K562 (cell line): Measurements from ENCODE around the gene CALU. TPM values are rescaled to one million over a fixed set of nuclear protein-coding genes. Genes with fewer than 3 reads are reported as not detected.
A peak's percentile ranks its signal among the peaks of the same experiment; 100 is the strongest.

ENCODE experiments used
- DNMT1 ChIP-seq: fragments of 450-650 bp; IDR thresholded peaks from 2 replicates; pipeline ENCODE4 v1.6.1; 2016; ENCODE audit warnings: antibody characterized with exemption, mild to moderate bottlenecking
- EGR1 ChIP-seq: fragments of 450-650 bp; conservative IDR thresholded peaks from 2 replicates; pipeline ENCODE4 v1.6.1; 2017; ENCODE audit warnings: mild to moderate bottlenecking
- EHMT2 ChIP-seq: fragments of 450-650 bp; IDR thresholded peaks from 2 replicates; pipeline ENCODE4 v1.6.1; 2018; ENCODE audit warnings: antibody characterized with exemption
- ELF2 ChIP-seq: fragments of 250-450 bp; sonication (Bioruptor Pico); IDR thresholded peaks from 2 replicates; pipeline ENCODE4 v1.5.0; 2021; ENCODE audit warnings: mild to moderate bottlenecking
- HMBOX1 ChIP-seq: sonication (generic); IDR thresholded peaks from 2 replicates; pipeline ENCODE4 v1.6.1; 2016
- KAT2B ChIP-seq: IDR thresholded peaks from one replicate; pipeline ENCODE4 v1.6.1; 2012; ENCODE audit warnings: low read depth, mild to moderate bottlenecking, control low read depth, inconsistent platforms, low read length, moderate library complexity
- L3MBTL2 ChIP-seq: fragments of 450-650 bp; IDR thresholded peaks from 2 replicates; pipeline ENCODE4 v1.6.1; 2016; ENCODE audit warnings: mild to moderate bottlenecking, moderate library complexity
- LEF1 ChIP-seq: fragments of 450-650 bp; IDR thresholded peaks from 2 replicates; pipeline ENCODE4 v1.6.1; 2016; ENCODE audit warnings: mild to moderate bottlenecking
- MTA3 ChIP-seq: fragments of 450-650 bp; formaldehyde crosslinking; IDR thresholded peaks from 2 replicates; pipeline ENCODE4 v1.6.1; 2017; ENCODE audit warnings: mild to moderate bottlenecking, borderline replicate concordance
- PHB2 ChIP-seq: fragments of 450-650 bp; IDR thresholded peaks from 2 replicates; pipeline ENCODE4 v1.6.1; 2017; ENCODE audit warnings: low read depth
- PHF20 ChIP-seq: fragments of 450-650 bp; IDR thresholded peaks from 2 replicates; pipeline ENCODE4 v1.6.1; 2018; ENCODE audit not compliant: partially characterized antibody
- PYGO2 ChIP-seq: fragments of 450-650 bp; IDR thresholded peaks from 2 replicates; pipeline ENCODE4 v1.6.1; 2016; ENCODE audit warnings: mild to moderate bottlenecking, missing genetic modification characterization, moderate library complexity, missing compliant biosample characterization
- RFX5 ChIP-seq: IDR thresholded peaks from 2 replicates; pipeline ENCODE4 v1.6.1; 2011; ENCODE audit warnings: low read depth, mild to moderate bottlenecking, improper control_type of control experiment, low read length
- SIN3B ChIP-seq: fragments of 450-650 bp; IDR thresholded peaks from 2 replicates; pipeline ENCODE4 v1.6.1; 2017; ENCODE audit warnings: low read depth, mild to moderate bottlenecking, moderate library complexity
- SRSF3 ChIP-seq: fragments of 200-400 bp; formaldehyde crosslinking; IDR thresholded peaks from 2 replicates; pipeline ENCODE4 v1.6.1; 2016; ENCODE audit warnings: mild to moderate bottlenecking, low read length, moderate library complexity; ENCODE audit not compliant: insufficient read depth
- TCF15 ChIP-seq: fragments of 250-450 bp; sonication (Bioruptor Pico); IDR thresholded peaks from 2 replicates; pipeline ENCODE4 v1.8.0; 2022; ENCODE audit warnings: moderate library complexity, mild to moderate bottlenecking, inconsistent platforms
- ZBTB5 ChIP-seq: fragments of 450-650 bp; IDR thresholded peaks from 2 replicates; pipeline ENCODE4 v1.6.1; 2017; ENCODE audit warnings: antibody characterized with exemption
- ZHX1 ChIP-seq: fragments of 150-350 bp; conservative IDR thresholded peaks from 2 replicates; pipeline ENCODE4 v1.6.1; 2014; ENCODE audit warnings: low read length
- ZNF12 ChIP-seq: sonication (generic); formaldehyde crosslinking; IDR thresholded peaks from 2 replicates; pipeline ENCODE4 v1.4.0; 2020; ENCODE audit warnings: mild to moderate bottlenecking, missing genetic modification reagents
- ZNF274 ChIP-seq: IDR thresholded peaks from 2 replicates; pipeline ENCODE4 v1.6.1; 2011; ENCODE audit warnings: low read depth, mild to moderate bottlenecking, low read length, moderate library complexity, borderline replicate concordance
- ZNF280B ChIP-seq: fragments of 250-450 bp; sonication (Bioruptor Pico); IDR thresholded peaks from 2 replicates; pipeline ENCODE4 v1.5.1; 2021; ENCODE audit warnings: mild to moderate bottlenecking
- polyA plus RNA-seq, 8 experiments: library from polyadenylated mRNA; depleted of rRNA in 4 of 8; stranded (reverse) in 5 of 8; unstranded in 3 of 8; fragments of >200 nt; fragmentation: Nextera tagmentation in 2 of 8; fragmentation: Illumina TruSeq in 1 of 8; extraction: Ambion mirVana in 2 of 8; extraction: Trizol in 1 of 8; gene quantifications; 2 replicates each; pipeline versions ENCODE4 v1.2.1 to v1.2.3, GENCODE V29; 2011 to 2014; ENCODE audit warnings: inconsistent platforms in 1 of 8, missing spikeins in 1 of 8
- total RNA-seq, 7 experiments: library from RNA; depleted of rRNA in 6 of 7; stranded (reverse); fragments of >200 nt in 6 of 7; fragmentation: Illumina TruSeq in 2 of 7; extraction: Trizol in 2 of 7; gene quantifications; 2 replicates each; pipeline versions ENCODE4 v1.2.1 to v1.2.3, GENCODE V29; 2011 to 2021; ENCODE audit warnings: low replicate concordance in 1 of 7

Gene CALU
- total and polyA plus RNA-seq, 9 of the 15 experiments (the other 6 are each of a cell fraction or from before 2014, with no cell fraction given), result 166 to 286 (median 215) TPM

- TF ChIP-seq ELF2 (CRISPR knock-in tag) (peak; percentile 47; the same call in 1 of the 2 replicates), HMBOX1 (no peak), ZNF274 (no peak), ZBTB5 (no peak), L3MBTL2 (peak; percentile 97), RFX5 (no peak; the same call in 1 of the 2 replicates), PHB2 (peak; percentile 12; the same call in 1 of the 2 replicates), ZNF12 (CRISPR knock-in tag) (peak; percentile 66), DNMT1 (no peak), EGR1 (peak; percentile 96), ZHX1 (no peak; the same call in 1 of the 2 replicates), EHMT2 (no peak), ZNF280B (CRISPR knock-in tag) (no peak), SRSF3 (peak; percentile 99), KAT2B (no peak), PHF20 (peak; percentile 49), MTA3 (peak; percentile 97), SIN3B (peak; percentile 66; the same call in 1 of the 2 replicates), TCF15 (CRISPR knock-in tag) (0 out of 2 replicates have a peak, but pooled peaks have one; percentile 10), LEF1 (no peak; the same call in none of the 2 replicates), PYGO2 (tag) (no peak)
These were observed at the start of gene CALU (continued) for GRCh38 chr7:128739048-128739962.
